ENCODE measurements around the gene ELP1. TPM values are rescaled to one million over a fixed set of nuclear protein-coding genes. Genes with fewer than 3 reads are reported as not detected.

The ELP1 gene
- total and polyA plus RNA-seq, 12 donors: 11.7 to 31.7 (median 23.7) TPM

DNA sequence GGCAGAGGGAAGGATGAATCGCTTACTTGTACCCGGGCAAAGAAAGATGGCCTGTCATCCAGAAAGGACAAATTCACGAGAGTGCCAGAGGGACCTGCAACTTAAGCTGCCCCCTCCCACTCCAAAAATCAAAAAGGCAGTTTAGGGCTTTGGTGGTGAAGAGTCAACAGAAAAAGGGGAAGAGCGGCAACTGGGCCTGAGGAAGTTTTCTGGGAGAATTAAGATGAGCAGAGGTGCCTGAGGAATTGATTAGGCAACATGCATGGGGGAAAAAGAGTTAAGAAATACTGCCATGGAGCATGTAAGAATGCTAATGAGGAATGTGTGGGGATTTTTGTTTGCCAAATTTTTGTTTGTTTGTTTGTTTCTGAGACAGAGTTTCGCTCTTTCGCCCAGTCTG lies 76.4 kb downstream of the ELP1 start:
- no peak for DNase-seq
- H3K4me1 ChIP-seq: no peaks in the 10 kb centered on the region
- peaks cover 0 to 6% (median 0%) of the 10 kb centered on the region in 7 donors for H3K27me3 ChIP-seq
- no peaks in the 10 kb centered on the region for H3K36me3 ChIP-seq
- H3K4me3 ChIP-seq: no peak overlapping the region
- intact Hi-C loops (cut with DNase I): no loop called here
- WGBS, 2 donors: 93 to 94% methylated on average over 6 of the region's 6 CpGs
- TF ChIP-seq, protein P1, sequence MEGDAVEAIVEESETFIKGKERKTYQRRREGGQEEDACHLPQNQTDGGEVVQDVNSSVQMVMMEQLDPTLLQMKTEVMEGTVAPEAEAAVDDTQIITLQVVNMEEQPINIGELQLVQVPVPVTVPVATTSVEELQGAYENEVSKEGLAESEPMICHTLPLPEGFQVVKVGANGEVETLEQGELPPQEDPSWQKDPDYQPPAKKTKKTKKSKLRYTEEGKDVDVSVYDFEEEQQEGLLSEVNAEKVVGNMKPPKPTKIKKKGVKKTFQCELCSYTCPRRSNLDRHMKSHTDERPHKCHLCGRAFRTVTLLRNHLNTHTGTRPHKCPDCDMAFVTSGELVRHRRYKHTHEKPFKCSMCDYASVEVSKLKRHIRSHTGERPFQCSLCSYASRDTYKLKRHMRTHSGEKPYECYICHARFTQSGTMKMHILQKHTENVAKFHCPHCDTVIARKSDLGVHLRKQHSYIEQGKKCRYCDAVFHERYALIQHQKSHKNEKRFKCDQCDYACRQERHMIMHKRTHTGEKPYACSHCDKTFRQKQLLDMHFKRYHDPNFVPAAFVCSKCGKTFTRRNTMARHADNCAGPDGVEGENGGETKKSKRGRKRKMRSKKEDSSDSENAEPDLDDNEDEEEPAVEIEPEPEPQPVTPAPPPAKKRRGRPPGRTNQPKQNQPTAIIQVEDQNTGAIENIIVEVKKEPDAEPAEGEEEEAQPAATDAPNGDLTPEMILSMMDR (IDR thresholded peaks at IDR 0.05): no peak
- no peak for ATAC-seq
- no peak overlapping the region for H3K27ac ChIP-seq
- H3K9me3 ChIP-seq: no peaks in the 10 kb centered on the region

DNA sequence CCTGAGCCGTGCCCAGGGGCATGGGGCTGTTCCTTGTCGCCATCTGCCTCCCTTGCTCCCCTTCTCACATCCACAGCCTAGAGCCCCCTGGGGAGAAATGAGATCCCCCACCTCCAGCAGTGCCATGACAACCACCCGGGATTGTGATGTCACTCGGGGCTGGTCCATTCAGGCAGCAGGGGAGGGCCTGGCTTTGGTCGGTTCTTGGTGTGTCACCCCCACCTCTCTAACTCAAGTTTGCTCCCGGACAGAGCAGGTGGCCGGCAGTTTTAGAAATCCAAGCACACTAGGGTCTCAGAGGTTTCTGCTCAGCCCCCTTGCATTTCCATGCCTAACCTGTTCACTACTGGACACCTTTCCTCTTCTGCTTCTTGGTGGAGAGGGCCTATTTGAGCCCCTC lies 78.0 kb downstream of the ELP1 start, which contains the start of gene ACTL7B:
Gene ACTL7B (minus strand): TSS at position 99 of the 400 bp plus-strand sequence. CDS start 56 bp downstream, at position 43.
- Histone ChIP-seq H3K27ac (no peak within 1 kb of the TSS), H3K9me3 (no peaks in the 10 kb centered on the region), H3K36me3 (no peaks in the 10 kb centered on the region), H3K4me1 (no peaks in the 10 kb centered on the region), H3K4me3 (no peak within 1 kb of the TSS), H3K27me3 (peaks cover 0 to 6% (median 0%) of the 10 kb centered on the region in 7 donors)
- TF ChIP-seq, protein P1 (IDR thresholded peaks at IDR 0.05): no peak
- 77 to 78% methylated on average over 7 of the region's 7 CpGs for WGBS, 2 donors
- no peak for DNase-seq
- ATAC-seq: no peak
- intact Hi-C loops (cut with DNase I): no loop called here

DNA sequence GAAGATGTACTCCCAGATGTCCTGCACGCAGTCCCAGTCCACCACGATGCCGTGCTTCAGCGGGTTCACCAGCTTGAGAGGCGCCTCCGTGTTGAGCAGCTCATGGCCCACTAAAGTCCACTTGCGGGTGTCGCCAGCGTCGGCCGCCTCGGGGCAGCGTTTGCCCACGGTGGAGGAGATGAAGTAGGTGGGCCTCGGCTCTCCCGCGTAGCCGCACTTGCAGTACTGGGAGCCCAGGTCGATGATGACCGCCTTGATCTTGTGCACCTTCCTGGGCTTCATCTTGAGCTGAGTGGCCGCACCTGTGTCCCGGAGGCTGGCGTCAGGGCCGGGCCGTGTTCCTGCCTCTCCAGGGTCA lies 78.4 kb downstream of the ELP1 start:
- no peak for DNase-seq
- no peaks in the 10 kb centered on the region for H3K36me3 ChIP-seq
- no peak for ATAC-seq
- H3K27me3 ChIP-seq: peaks cover 0 to 6% (median 0%) of the 10 kb centered on the region in 7 donors
- H3K4me3 ChIP-seq: no peak overlapping the region
- 97 to 98% methylated on average over 25 of the region's 25 CpGs for WGBS, 2 donors
- intact Hi-C loops (cut with DNase I): no loop called here
- no peaks in the 10 kb centered on the region for H3K4me1 ChIP-seq
- no peak overlapping the region for H3K27ac ChIP-seq
- H3K9me3 ChIP-seq: no peaks in the 10 kb centered on the region
- TF ChIP-seq, protein P1 (IDR thresholded peaks at IDR 0.05): no peak

DNA sequence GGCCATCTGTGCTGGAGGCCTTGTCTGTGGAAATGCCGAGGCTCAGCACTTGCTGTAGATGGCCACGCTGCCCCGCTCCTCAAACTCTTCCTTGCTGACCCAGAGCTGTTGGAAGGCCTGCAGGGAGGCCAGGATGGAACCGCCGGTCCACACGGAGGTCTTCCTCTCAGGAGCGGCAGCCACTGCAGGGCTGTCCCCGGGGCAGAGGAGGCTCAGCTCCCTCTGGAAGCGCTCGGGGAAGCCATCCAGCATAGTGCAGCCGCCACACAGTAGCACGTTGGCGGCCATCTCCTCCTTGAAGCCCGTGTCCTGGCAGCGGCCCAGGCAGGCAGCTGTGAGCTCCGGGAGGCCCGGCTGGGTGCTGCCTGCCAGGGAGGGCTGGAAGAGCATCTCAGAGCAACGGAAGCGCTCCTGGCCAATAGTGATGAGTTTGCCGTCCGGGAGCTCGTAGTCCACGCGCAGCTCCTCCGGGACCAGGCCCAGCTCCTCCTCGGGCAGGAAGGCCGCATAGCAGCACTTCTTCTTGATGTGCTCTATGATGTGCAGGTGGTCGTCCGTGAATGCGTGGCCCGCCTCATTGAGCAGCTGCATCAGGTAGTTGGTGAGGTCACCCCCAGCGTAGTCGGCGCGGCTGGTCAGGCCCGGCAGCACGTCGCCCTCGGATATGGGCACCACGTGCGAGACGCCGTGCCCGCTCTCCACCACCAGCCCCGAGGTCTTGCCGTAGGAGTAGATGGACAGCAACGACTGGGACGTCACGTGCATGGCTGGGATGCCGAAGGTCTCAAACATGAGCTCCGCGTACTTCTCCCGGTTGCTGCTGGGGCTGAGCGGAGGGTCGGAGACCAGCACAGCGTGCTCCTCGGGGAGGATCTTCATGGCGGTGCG lies 79.0 kb downstream of the ELP1 start:
- no peak for DNase-seq
- WGBS, 2 donors: 92 to 94% methylated on average over 59 of the region's 59 CpGs
- no peaks in the 10 kb centered on the region for H3K9me3 ChIP-seq
- H3K4me1 ChIP-seq: no peaks in the 10 kb centered on the region
- no peak overlapping the region for H3K27ac ChIP-seq
- TF ChIP-seq, protein P1 (IDR thresholded peaks at IDR 0.05): no peak
- H3K27me3 ChIP-seq: peaks cover 0 to 6% (median 0%) of the 10 kb centered on the region in 7 donors
- ATAC-seq: no peak
- intact Hi-C loops (cut with DNase I): no loop called here
- no peaks in the 10 kb centered on the region for H3K36me3 ChIP-seq
- no peak overlapping the region for H3K4me3 ChIP-seq
